Esophagus (tissue), 2 donors: Measurements from ENCODE around the gene SLC8A1. TPM values are rescaled to one million over a fixed set of nuclear protein-coding genes. Genes with fewer than 3 reads are reported as not detected.

Experiments
- H3K27ac ChIP-seq, 2 donors: one replicate each; pipeline ENCODE4 v1.5.1; 2013; ENCODE audit warnings: low read depth in 2 of 2, mild to moderate bottlenecking in 2 of 2, inconsistent platforms in 1 of 2, low read length in 1 of 2, moderate library complexity in 1 of 2
- H3K27me3 ChIP-seq, 2 donors: one replicate each; pipeline ENCODE4 v1.6.1; 2013; ENCODE audit warnings: low read length in 2 of 2, control low read depth in 1 of 2, mild to moderate bottlenecking in 1 of 2; ENCODE audit not compliant: insufficient read depth in 2 of 2, control insufficient read depth in 1 of 2
- H3K36me3 ChIP-seq, 2 donors: one replicate each; pipeline ENCODE4 v1.6.1; 2013; ENCODE audit warnings: low read length in 1 of 2; ENCODE audit not compliant: control insufficient read depth in 2 of 2, insufficient read depth in 2 of 2
- H3K4me1 ChIP-seq, 2 donors: one replicate each; pipeline ENCODE4 v1.6.1; 2013; ENCODE audit warnings: low read length in 1 of 2; ENCODE audit not compliant: control insufficient read depth in 2 of 2, insufficient read depth in 2 of 2
- H3K4me3 ChIP-seq, 2 donors: one replicate each; pipeline ENCODE4 v1.5.1; 2013; ENCODE audit warnings: low read length in 2 of 2, mild to moderate bottlenecking in 2 of 2, low read depth in 1 of 2, moderate library complexity in 1 of 2
- H3K9me3 ChIP-seq, 2 donors: one replicate each; pipeline ENCODE4 v1.6.1; 2013; ENCODE audit warnings: mild to moderate bottlenecking in 2 of 2, low read depth in 1 of 2, low read length in 1 of 2, moderate library complexity in 1 of 2; ENCODE audit not compliant: control insufficient read depth in 2 of 2, insufficient read depth in 1 of 2
- WGBS, 2 donors: extraction: QIAGEN DNeasy Blood & Tissue Kit; methylation state at CpG; one replicate each; pipeline ENCODE4 v1.1.7; 2013; 5-methylcytosine and 5-hydroxymethylcytosine counted together
- polyA plus RNA-seq, 2 donors: library from polyadenylated mRNA; stranded (reverse); fragments of 200-250 nt; gene quantifications; one replicate each; pipeline ENCODE4 v1.2.3, GENCODE V29; 2013
- donor health status: healthy with polysubstance abuse.
- donor health status: Bipolar disorder and iron deficiency.

Gene SLC8A1
- polyA plus RNA-seq, 2 donors, result 0.26 to 0.73 TPM

- peaks cover 0 to 2% of the 10 kb centered on the region in 2 donors for H3K4me1 ChIP-seq
- no peaks in the 10 kb centered on the region for H3K27me3 ChIP-seq
- H3K36me3 ChIP-seq, result no peaks in the 10 kb centered on the region
- no peak overlapping the region for H3K4me3 ChIP-seq
- WGBS, 2 donors, result 85 to 89% methylated on average over 3 of the region's 3 CpGs
- H3K9me3 ChIP-seq, result no peaks in the 10 kb centered on the region
- H3K27ac ChIP-seq, result no peak overlapping the region
Measured at GRCh38 chr2:40126006-40126405, 325.9 kb downstream of the SLC8A1 start.

GRCh38 chr2:40123746-40124145 lies 328.1 kb downstream of the SLC8A1 start:
- H3K4me3 ChIP-seq, result no peak overlapping the region
- no peak overlapping the region for H3K27ac ChIP-seq
- no peaks in the 10 kb centered on the region for H3K36me3 ChIP-seq
- 63 to 64% methylated on average over 3 of the region's 3 CpGs for WGBS, 2 donors
- no peaks in the 10 kb centered on the region for H3K27me3 ChIP-seq
- H3K9me3 ChIP-seq, result no peaks in the 10 kb centered on the region
- peaks cover 0 to 2% of the 10 kb centered on the region in 2 donors for H3K4me1 ChIP-seq

DNA sequence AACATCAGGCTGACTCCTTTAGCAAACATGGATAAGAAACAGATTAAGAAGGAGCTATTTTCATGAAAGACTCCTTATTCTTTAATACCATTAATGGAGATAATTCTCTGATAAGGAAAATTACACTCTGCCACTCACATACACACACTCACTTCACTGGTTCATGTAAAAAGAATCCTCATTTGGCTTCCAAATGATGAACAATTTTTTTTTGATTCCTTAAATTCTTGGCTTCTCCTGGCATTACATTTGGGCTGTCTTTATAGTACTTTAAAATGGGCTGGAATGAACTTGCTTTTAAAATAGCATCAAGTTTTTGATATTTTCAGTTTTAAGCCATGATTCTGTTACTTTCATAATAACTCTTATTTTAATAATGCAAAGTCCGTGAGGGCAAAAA lies 328.6 kb downstream of the SLC8A1 start:
- H3K27ac ChIP-seq, result no peak overlapping the region
- H3K4me1 ChIP-seq, result peaks cover 0 to under 1% of the 10 kb centered on the region in 2 donors
- no peaks in the 10 kb centered on the region for H3K27me3 ChIP-seq
- 64 to 79% methylated on average over 1 of the region's 1 CpG for WGBS, 2 donors
- no peaks in the 10 kb centered on the region for H3K36me3 ChIP-seq
- no peaks in the 10 kb centered on the region for H3K9me3 ChIP-seq
- no peak overlapping the region for H3K4me3 ChIP-seq

DNA sequence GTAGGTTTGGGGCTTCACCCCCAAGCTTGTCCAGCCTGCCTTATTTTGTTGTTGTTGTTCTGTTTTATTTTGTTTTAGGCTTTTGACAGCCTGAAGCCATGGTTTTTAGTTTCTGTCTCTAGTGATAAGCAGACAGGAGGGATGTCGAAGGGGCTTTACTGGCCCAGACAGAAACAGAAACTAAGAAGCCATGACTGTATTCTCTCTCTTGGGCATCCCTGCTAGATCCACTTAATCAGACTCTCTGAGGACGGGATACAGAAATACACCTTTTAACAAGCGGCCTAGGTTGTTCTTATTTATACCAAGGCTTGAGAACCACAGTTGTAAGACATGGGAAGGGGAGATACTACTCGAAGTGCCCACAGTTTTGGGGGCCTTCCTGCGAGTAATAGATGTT lies 330.9 kb downstream of the SLC8A1 start:
- no peaks in the 10 kb centered on the region for H3K4me1 ChIP-seq
- no peaks in the 10 kb centered on the region for H3K36me3 ChIP-seq
- no peak overlapping the region for H3K27ac ChIP-seq
- no peak overlapping the region for H3K4me3 ChIP-seq
- H3K27me3 ChIP-seq, result no peaks in the 10 kb centered on the region
- 84 to 87% methylated on average over 5 of the region's 5 CpGs for WGBS, 2 donors
- no peaks in the 10 kb centered on the region for H3K9me3 ChIP-seq

DNA sequence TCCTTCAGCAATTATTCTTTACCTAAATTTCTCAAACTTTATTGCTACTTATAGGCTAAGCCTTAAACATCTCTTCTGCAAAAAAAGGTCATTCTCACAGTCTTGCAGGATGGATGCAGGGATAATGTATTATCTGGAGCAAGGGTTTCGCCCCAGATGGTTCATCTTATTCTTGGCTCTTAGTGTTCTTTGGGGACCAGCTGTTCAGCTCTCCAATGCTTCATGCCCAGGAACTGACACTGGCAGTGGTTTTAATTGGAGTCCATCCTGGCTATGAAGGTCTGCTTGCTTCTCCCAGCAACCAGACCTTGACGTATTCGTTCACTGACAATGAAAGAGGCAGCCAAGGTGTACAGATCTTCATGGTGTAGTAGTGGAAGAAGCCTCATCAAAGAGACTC lies 331.9 kb downstream of the SLC8A1 start:
- Histone ChIP-seq H3K4me3 (no peak overlapping the region), H3K27me3 (no peaks in the 10 kb centered on the region), H3K36me3 (no peaks in the 10 kb centered on the region), H3K4me1 (no peaks in the 10 kb centered on the region), H3K9me3 (no peaks in the 10 kb centered on the region), H3K27ac (no peak overlapping the region)
- 88 to 89% methylated on average over 3 of the region's 3 CpGs for WGBS, 2 donors

DNA sequence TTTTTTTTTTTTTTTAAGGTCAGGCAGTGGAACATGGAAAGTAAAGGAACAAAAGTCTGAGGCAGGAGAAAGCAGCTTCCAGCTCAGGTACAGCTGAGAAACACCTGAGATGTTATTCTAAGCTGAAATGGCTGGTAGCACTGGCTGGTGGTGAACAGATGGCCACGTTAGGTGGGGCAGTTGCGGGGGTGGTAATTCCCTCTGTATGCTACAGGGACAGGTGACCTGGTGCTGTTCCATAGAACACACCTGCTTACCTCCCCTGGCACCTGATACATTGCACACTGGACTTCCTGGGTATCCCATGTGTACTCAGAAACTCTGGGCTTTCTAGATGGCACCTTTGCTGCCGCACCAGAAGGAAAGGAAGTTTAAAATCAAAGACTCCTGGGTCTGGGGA lies 333.3 kb downstream of the SLC8A1 start:
- no peak overlapping the region for H3K4me3 ChIP-seq
- H3K9me3 ChIP-seq, result no peaks in the 10 kb centered on the region
- no peak overlapping the region for H3K27ac ChIP-seq
- H3K4me1 ChIP-seq, result no peaks in the 10 kb centered on the region
- WGBS, 2 donors, result 80 to 92% methylated on average over 3 of the region's 3 CpGs
- no peaks in the 10 kb centered on the region for H3K27me3 ChIP-seq
- no peaks in the 10 kb centered on the region for H3K36me3 ChIP-seq

DNA sequence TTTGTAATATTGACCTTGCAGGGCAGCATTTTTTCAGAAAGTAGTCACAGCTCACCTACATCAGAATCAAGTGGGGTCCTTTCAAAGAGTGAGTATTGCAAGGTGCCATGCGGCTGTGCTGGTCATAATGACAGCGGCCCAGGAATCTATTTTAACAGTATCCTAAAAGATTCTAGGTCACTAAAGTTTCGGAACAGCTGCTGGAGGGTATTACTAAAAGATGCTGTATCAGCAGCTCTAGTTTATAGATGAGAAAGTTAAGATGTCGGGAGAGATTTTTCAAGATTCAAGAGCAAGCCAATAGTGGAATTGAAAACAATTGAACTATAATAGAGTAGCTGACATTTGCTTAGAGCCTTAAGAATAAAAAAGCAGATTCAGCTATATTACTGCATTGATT lies 336.0 kb downstream of the SLC8A1 start:
- H3K27ac ChIP-seq, result no peak overlapping the region
- H3K36me3 ChIP-seq, result no peaks in the 10 kb centered on the region
- 92 to 96% methylated on average over 4 of the region's 4 CpGs for WGBS, 2 donors
- no peaks in the 10 kb centered on the region for H3K27me3 ChIP-seq
- H3K9me3 ChIP-seq, result no peaks in the 10 kb centered on the region
- H3K4me1 ChIP-seq, result no peaks in the 10 kb centered on the region
- H3K4me3 ChIP-seq, result no peak overlapping the region

DNA sequence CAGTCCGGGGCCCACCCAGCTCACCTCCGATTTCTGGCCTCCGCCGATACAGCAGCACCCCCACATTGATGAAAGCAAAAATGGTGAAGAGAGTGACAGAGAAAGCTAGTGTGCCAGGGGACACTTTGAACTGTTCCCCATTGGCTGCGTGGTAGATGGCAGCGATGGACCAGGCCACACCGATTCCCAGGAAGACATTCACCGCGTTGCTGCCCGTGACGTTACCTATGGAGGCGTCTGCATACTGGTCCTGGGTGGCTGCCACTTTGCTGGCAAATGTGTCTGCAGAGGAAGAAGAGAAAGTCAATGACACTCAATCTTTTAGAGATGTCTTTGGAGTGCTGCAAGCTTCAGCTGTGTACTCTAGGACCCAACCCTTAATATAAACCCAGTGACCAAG lies 336.5 kb downstream of the SLC8A1 start:
- H3K4me3 ChIP-seq, result no peak overlapping the region
- H3K4me1 ChIP-seq, result no peaks in the 10 kb centered on the region
- H3K36me3 ChIP-seq, result no peaks in the 10 kb centered on the region
- WGBS, 2 donors, result 96 to 98% methylated on average over 12 of the region's 12 CpGs
- H3K27ac ChIP-seq, result no peak overlapping the region
- H3K9me3 ChIP-seq, result no peaks in the 10 kb centered on the region
- H3K27me3 ChIP-seq, result no peaks in the 10 kb centered on the region

DNA sequence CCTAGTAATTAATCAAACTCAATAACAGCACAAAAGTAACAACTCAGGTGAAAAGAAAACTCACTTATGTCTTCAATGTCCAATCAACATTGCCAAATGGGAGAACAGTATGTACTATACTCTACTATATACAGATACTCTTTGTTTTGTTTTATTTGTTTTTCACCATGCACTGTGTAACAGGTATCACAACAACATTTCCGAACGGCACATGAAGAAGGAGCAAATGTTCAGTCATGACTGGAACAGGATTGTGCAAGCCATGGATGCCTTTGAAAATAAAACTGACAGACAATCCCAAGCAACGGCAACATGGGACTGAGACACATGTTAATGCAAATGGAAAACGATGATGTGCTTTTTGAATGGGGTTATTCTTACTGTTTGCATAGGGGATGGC lies 337.9 kb downstream of the SLC8A1 start:
- WGBS, 2 donors, result 54 to 71% methylated on average over 4 of the region's 4 CpGs
- Histone ChIP-seq H3K27ac (peak overlapping the region in 1 of 2 donors; percentile 14), H3K4me1 (no peaks in the 10 kb centered on the region), H3K36me3 (no peaks in the 10 kb centered on the region), H3K4me3 (no peak overlapping the region), H3K27me3 (no peaks in the 10 kb centered on the region), H3K9me3 (no peaks in the 10 kb centered on the region)

DNA sequence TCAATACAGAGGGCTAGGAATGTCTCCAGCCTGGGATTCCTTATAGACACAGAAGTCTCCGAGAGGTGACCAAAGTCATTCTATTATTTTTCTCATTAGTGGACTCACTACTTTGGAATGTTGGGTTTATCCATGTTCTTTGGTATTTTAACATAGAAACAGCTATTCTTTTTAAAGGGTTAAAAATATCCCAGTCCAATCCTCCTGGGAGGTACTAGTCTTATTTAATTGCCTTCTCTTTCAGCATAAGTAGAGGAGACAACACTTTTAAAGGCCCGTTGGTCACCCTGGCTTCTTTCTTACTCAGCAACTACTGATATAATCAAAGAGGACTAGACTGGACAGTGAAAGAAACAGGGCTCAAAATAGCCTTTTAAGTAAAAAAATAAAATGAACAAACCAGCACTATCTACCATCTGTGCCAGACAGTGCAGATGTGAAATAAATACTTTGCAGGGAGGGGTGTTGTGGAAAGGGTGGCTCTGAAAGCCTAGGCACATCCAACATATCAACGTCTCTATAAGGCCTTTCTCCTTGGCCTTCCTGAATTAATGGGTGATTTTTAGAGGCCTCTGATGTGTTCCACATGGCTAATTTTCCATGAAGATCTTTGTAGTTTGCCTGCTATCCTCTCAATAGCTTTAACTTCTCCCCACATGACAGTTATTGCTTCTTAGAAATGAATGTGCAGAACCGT lies 338.5 kb downstream of the SLC8A1 start:
- H3K4me3 ChIP-seq, result no peak overlapping the region
- H3K9me3 ChIP-seq, result no peaks in the 10 kb centered on the region
- no peaks in the 10 kb centered on the region for H3K27me3 ChIP-seq
- peak overlapping the region in 1 of 2 donors; percentile 34 for H3K27ac ChIP-seq
- H3K36me3 ChIP-seq, result no peaks in the 10 kb centered on the region
- no peaks in the 10 kb centered on the region for H3K4me1 ChIP-seq
- WGBS, 2 donors, result 43 to 48% methylated on average over 4 of the region's 4 CpGs
